ENCODE data around the gene GLYATL3.

GRCh38 chr6:49499623-49500022, at the start of gene GLYATL3:
- TF ChIP-seq POLR2A (IDR thresholded peaks at IDR 0.05; ENCODE audit: low read length) (no peak), GATA1 (IDR thresholded peaks at IDR 0.05; ENCODE audit: low read depth, low read length) (no peak)

All from erythroblast (primary cell).